ENCODE results near the gene TOP1.

TOP1 gene

DNA sequence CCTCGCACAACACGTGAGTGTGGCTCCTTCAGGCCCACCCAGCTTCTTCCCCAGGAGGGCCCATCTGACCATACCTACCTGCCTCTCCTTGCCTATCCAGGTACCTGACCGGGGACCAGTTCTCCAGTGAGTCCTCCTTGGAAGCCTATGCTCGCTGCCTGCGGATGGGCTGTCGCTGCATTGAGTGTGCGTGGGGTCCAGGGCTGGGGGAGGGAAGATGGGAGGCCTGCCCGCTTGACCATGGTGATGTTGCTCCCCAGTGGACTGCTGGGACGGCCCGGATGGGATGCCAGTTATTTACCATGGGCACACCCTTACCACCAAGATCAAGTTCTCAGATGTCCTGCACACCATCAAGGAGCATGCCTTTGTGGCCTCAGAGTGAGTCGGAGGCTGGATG, 135.2 kb downstream of the TOP1 start:
- no peak overlapping the region for H3K4me3 ChIP-seq (ENCODE audit: low read depth, low read length)

DNA sequence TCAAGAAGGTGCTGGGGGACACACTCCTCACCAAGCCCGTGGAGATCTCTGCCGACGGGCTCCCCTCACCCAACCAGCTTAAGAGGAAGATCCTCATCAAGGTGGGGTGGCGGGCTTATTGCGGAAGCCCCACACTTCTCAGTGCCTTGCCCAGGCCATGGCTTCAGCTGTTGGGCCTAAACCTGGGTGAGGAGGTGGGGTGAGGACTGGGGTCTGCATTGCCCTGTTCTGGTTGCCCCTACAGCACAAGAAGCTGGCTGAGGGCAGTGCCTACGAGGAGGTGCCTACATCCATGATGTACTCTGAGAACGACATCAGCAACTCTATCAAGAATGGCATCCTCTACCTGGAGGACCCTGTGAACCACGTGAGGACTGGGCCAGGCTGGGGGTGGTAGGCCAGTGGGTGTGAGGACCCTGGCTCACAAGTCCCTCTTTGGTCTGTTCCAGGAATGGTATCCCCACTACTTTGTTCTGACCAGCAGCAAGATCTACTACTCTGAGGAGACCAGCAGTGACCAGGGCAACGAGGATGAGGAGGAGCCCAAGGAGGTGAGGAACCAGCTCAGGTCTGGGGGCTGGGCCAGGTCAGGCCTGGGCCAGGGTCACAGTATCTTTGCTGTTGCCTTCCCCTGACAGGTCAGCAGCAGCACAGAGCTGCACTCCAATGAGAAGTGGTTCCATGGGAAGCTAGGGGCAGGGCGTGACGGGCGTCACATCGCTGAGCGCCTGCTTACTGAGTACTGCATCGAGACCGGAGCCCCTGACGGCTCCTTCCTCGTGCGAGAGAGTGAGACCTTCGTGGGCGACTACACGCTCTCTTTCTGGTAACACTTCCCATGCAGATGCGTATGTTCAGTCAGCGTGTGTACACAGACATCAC, 136.6 kb downstream of the TOP1 start:
- no peak overlapping the region for H3K4me3 ChIP-seq (ENCODE audit: low read depth, low read length)

DNA sequence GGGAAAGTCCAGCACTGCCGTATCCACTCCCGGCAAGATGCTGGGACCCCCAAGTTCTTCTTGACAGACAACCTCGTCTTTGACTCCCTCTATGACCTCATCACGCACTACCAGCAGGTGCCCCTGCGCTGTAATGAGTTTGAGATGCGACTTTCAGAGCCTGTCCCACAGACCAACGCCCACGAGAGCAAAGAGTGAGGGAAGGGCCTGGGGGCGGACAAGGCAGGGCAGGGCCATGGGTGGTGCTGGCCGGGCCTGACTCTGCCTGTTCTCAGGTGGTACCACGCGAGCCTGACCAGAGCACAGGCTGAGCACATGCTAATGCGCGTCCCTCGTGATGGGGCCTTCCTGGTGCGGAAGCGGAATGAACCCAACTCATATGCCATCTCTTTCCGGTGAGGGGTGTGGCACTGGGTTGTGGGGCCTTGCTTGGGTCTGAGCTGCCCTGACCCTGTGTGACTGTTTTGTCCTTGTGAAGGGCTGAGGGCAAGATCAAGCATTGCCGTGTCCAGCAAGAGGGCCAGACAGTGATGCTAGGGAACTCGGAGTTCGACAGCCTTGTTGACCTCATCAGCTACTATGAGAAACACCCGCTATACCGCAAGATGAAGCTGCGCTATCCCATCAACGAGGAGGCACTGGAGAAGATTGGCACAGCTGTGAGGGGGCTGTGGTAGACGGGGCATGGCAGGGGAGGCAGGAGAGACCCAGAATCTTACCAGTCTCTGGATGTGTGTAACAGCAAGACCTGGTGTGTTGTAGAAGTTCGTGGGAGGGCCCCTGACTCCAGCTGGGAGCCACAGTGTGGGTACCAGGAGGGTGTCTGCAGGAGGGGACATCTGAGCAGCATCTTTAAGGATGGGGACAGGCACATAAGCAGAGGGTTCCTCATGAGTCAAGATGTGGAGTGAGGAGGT, 137.8 kb downstream of the TOP1 start:
- no peak overlapping the region for H3K4me3 ChIP-seq (ENCODE audit: low read depth, low read length)

DNA sequence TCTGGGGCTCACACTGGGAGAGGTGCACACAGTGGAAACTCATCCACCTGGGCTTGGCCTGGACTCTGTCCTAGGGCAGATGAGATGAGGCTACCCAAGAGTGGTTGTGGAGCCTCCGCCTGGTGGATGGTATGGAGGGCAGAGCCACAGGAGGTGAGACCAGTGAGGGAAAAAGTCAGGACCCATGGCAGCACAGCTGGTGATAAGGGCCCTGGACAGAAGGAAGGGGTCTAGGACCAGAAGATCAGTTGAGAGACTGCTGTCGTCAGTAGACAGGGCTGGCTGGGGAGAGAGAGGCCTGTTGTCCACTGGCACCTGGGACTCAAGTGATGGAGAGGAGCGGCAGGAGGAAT, 138.5 kb downstream of the TOP1 start:
- no peak overlapping the region for H3K4me3 ChIP-seq (ENCODE audit: low read depth, low read length)

DNA sequence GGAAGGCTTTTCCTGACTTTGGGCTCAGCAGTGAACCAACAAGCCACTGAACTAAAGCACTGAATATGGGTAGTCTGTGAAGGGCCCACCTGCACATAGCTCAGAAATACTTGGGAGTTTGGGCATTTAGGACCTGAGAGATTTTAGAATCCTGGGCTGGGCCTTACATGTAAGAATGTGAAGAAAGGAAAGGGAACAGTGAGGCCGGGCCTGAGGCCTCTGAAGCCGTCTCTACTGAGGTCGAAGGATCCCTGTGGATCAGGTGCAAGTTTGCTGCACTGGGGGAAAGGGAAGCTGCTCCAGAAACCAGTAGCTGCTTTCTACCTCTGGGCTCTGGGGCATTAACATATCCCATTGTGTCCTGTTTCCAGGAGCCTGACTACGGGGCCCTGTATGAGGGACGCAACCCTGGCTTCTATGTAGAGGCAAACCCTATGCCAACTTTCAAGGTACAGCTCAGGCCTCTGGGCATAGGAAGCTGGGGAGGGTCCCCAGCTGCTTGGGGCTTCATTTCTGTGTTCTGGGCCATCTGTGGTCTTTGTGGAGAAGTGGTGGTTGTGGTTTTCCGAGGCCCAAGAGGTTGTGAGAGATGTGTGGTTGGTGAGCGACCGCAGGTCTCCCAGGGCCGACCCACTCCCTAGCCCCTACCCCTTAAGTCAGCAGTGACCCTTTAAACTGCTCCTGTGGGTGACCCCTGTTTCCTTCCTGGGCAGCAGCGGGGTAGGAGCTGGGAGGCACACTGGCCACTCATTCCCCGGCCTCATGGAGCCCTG, 139.0 kb downstream of the TOP1 start:
- H3K4me3 ChIP-seq (ENCODE audit: low read depth, low read length), result no peak overlapping the region

DNA sequence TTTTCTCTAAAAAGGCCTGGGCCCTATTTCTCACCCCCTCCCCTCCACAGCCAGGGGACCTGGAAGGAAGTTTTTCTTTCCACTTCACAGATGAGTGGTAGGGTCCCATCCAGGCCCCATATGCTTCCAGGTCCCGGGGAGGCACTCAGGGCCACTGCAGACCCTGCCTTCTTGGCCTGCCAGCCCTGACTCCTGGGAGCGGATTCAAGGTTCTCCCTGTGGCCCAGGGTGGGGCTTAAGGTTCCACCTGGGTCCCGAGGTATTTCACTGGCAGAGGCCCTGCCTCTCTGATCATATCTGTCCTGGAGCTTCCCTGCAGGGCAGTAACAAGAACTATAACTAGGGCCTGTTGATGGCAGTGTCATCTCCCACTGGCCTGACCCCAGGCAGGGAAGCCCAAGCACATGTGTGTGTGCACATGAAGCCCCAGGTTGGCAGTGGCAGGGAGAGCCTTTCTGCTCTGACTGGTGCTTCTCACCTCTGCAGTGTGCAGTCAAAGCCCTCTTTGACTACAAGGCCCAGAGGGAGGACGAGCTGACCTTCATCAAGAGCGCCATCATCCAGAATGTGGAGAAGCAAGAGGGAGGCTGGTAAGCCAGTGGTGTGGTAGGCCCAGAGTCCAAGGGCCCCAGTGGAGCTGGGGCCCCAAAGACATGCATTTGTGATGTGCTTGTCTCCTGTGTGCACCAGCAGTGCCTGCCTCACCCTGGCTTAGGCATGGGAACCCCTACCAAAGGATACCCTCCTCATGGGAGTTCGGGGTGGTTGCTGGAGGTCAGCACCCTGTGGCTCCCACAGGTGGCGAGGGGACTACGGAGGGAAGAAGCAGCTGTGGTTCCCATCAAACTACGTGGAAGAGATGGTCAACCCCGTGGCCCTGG, 139.9 kb downstream of the TOP1 start:
- H3K4me3 ChIP-seq (ENCODE audit: low read depth, low read length), result no peak overlapping the region

DNA sequence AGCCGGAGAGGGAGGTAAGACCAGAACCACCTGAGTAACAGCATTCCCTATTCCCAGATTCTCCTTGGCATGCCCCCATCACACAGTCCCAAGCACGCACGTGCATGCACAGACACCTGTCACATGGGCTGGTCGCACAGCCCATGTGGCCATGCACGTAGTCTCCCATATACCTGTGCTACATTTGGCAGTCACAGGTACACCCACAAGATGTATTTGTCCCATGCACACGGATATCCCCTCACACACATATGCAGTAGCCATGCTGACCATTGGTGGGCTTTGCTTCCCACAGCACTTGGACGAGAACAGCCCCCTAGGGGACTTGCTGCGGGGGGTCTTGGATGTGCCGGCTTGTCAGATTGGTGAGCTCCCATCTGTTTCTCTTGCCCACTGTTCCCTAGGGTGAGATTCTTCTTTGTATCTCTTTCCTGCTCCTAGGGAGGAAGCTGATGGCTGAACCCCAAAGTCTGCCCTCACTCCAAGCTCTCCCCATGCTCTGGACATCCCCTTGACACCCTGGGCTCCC, 140.6 kb downstream of the TOP1 start:
- no peak overlapping the region for H3K4me3 ChIP-seq (ENCODE audit: low read depth, low read length)

DNA sequence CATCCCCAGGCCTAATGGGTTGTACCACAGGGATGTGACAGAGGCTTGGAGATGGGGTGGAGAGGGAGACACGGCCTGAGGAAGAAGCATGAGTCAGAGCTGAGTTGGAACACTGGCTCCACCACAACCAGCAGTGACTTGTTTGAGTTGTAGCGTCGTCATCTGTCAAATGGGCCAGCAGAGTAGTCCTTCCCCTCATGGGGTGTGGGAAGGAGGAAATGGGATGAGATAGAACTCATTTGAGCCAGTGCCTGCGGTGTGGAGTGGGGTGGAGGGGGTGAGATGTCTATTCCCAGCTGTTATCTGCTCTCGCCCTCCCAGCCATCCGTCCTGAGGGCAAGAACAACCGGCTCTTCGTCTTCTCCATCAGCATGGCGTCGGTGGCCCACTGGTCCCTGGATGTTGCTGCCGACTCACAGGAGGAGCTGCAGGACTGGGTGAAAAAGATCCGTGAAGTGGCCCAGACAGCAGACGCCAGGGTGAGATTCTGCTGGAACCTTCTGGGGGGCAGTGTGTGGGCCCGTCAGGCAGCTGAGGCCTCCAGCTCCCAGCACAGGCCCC, 141.2 kb downstream of the TOP1 start:
- H3K4me3 ChIP-seq (ENCODE audit: low read depth, low read length), result no peak overlapping the region

DNA sequence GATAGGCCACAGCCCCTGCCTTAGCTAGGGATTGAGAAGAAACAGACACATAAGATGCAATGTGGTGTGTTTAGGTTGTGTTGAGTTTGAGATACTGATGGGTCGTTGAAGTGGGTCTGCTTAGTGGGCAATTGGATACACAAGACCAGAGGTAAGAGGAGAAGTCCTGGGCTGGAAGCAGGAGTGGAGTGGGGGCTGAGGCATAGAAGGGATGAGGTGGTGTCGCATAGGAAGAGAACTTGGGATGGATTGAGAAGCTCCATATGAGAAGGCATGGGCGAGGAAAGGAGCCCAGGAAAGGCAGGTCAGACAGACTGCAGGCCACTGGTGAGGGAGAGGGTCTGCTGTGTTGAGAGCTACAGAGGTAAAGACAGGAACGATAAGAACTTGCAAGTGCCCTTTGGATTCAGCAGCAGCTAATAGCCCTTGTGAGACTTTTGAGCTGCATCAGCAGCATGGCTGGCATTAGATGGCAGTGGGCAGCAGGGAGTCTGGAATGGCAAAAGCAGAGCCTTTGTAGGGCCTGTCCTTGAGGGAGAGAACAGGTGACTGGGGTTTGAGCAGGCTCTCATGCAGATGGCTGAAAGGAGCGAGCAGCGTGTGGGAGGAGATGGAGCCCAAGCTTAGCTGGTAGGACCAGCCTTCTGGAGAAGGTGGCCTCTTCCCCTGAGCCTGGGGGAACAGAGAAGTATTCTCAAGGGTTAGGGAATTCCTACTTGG, 141.9 kb downstream of the TOP1 start:
- H3K4me3 ChIP-seq (ENCODE audit: low read depth, low read length), result no peak overlapping the region

DNA sequence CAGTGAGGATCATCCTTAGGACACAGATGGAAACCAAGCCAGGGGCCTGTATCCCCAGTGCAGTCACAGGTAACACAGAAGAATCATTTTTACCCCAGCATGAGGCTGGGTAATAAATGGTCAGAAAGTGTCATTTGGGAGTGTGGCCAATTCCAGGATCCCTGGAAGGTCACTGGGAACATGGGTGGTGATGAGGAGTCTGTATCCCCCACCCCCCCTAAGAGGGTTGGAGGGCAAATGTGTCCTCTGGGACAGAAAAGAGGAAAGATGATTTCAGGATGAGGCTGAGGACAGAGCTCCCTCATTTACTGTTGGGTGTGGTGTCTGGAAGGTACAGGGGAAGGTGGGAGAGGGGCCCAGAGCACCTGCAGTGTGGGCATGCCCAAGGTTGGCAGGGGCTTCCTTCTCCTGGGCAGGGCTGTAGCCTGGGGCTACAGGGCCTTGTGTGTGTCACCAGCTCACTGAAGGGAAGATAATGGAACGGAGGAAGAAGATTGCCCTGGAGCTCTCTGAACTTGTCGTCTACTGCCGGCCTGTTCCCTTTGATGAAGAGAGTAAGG, 143.2 kb downstream of the TOP1 start:
- no peak overlapping the region for H3K4me3 ChIP-seq (ENCODE audit: low read depth, low read length)

DNA sequence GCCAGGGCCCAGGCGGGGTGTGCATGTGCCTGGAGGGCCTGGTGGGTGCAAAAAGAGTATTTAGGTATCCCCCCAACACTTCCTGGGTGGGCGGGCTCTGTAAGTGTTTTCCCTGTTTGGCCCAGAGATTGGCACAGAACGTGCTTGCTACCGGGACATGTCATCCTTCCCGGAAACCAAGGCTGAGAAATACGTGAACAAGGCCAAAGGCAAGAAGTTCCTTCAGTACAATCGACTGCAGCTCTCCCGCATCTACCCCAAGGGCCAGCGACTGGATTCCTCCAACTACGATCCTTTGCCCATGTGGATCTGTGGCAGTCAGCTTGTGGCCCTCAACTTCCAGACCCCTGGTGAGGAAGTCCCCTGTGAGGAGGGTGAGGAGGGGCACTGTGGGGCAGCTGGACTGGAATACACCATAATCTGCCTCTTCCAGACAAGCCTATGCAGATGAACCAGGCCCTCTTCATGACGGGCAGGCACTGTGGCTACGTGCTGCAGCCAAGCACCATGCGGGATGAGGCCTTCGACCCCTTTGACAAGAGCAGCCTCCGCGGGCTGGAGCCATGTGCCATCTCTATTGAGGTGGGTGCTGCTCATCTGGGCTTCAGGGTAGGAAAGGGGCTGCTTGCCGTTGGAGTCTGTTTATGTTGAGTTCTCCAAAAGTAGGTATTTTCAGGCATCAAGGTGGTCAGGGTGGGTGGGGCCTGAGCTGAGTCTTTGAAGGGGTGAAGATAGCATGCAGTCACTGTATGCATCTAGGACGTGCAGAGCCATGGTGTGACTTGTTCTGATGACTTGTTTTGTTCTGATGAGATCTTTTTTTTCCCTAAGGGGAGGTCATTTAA, 143.9 kb downstream of the TOP1 start:
- no peak overlapping the region for H3K4me3 ChIP-seq (ENCODE audit: low read depth, low read length)

DNA sequence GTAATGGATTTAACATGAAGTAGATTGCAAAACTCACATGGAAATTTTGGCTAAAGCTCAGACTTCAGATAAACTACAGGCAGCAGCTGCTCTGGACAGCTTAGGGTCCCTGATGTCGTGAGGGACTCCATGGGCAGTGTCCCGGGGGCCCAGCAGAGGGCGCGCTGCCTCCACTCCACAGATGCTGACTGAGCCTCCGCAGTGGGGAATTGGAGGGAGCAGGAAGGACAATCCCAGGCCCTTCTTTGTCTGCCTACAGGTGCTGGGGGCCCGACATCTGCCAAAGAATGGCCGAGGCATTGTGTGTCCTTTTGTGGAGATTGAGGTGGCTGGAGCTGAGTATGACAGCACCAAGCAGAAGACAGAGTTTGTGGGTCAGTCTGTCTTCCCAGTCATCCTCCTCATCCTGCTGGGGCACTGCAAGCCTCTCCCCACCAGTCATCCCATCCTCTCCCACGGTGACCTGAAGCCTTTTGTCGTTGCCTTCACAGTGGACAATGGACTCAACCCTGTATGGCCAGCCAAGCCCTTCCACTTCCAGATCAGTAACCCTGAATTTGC, 144.6 kb downstream of the TOP1 start:
- H3K4me3 ChIP-seq (ENCODE audit: low read depth, low read length), result no peak overlapping the region

DNA sequence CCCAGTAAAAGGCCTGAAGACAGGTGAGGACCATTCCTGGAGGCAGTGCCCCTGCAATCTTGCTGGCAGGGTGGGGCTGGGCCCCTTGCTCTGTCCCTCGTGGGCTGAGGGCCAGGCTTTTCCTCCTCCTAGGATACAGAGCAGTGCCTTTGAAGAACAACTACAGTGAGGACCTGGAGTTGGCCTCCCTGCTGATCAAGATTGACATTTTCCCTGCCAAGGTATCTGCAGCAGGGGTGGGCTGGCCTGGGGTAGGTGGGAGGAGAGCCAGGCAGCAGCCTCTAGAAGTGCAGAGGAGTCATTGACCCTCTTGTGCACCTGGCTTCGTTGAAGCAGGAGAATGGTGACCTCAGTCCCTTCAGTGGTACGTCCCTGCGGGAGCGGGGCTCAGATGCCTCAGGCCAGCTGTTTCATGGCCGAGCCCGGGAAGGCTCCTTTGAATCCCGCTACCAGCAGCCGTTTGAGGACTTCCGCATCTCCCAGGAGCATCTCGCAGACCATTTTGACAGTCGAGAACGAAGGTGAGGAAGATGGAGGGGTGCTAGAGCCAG, 145.2 kb downstream of the TOP1 start:
- no peak overlapping the region for H3K4me3 ChIP-seq (ENCODE audit: low read depth, low read length)

Measured in iPS-11a (cell line).